HEK293 (cell line): ENCODE results near the gene ASPDH.
A peak's percentile ranks its signal among the peaks of the same experiment; 100 is the strongest.

Source experiments
- CTCF ChIA-PET: fragments of 350-600 bp; formaldehyde crosslinking; extraction: SDS; loops from one replicate; lab custom pipeline; 2021; ENCODE audit warnings: antibody characterized with exemption; lab: Yijun Ruan, JAX
- POLR2A ChIA-PET: fragments of 300-600 bp; formaldehyde crosslinking; extraction: SDS; loops from one replicate; lab custom pipeline; 2020; ENCODE audit warnings: antibody characterized with exemption, inconsistent platforms; lab: Yijun Ruan, JAX
- H3K27ac ChIP-seq: fragments of 200-500 bp; sonication (Bioruptor generic); 2 replicates; pipeline ENCODE4 v1.5.1; 2014; ENCODE audit warnings: low read depth, low read length, control low read depth, inconsistent platforms; ENCODE audit errors: extremely low read depth
- H3K36me3 ChIP-seq, 2 experiments: fragments of 200-500 bp in 1 of 2; sonication (Bioruptor generic) in 1 of 2; 1 replicate in 1 of 2; 2 replicates in 1 of 2; pipeline ENCODE4 v1.5.1; 2014 to 2017; ENCODE audit warnings: inconsistent platforms in 2 of 2, low read length in 2 of 2; ENCODE audit not compliant: control insufficient read depth in 2 of 2, insufficient read depth in 1 of 2
- H3K4me1 ChIP-seq: fragments of 200-500 bp; sonication (Bioruptor generic); 2 replicates; pipeline ENCODE4 v1.5.1; 2014; ENCODE audit warnings: mild to moderate bottlenecking, low read length, inconsistent platforms; ENCODE audit not compliant: control insufficient read depth, insufficient read depth
- H3K4me3 ChIP-seq: 2 replicates; pipeline ENCODE4 v1.5.1; 2011; ENCODE audit warnings: low read depth, mild to moderate bottlenecking, control low read depth, low read length, moderate library complexity
- H3K9me3 ChIP-seq: fragments of 200-500 bp; sonication (Bioruptor generic); 2 replicates; pipeline ENCODE4 v1.5.1; 2014; ENCODE audit warnings: low read depth, low read length, inconsistent platforms; ENCODE audit not compliant: control insufficient read depth, insufficient read depth
- PRDM1 ChIP-seq: fragments of 450-650 bp; formaldehyde crosslinking; IDR thresholded peaks from 2 replicates; pipeline ENCODE4; 2016; ENCODE audit warnings: missing biosample characterization, missing genetic modification characterization
- PRDM6 ChIP-seq: fragments of 450-650 bp; formaldehyde crosslinking; IDR thresholded peaks from 2 replicates; pipeline ENCODE4 v1.5.1; 2017; ENCODE audit warnings: missing biosample characterization, missing genetic modification characterization
- SCRT2 ChIP-seq: fragments of 450-650 bp; formaldehyde crosslinking; IDR thresholded peaks from 2 replicates; pipeline ENCODE4 v1.5.1; 2016; ENCODE audit warnings: missing biosample characterization, missing genetic modification characterization
- SP2 ChIP-seq: fragments of 450-650 bp; formaldehyde crosslinking; IDR thresholded peaks from 2 replicates; pipeline ENCODE4 v1.5.1; 2016; ENCODE audit warnings: missing biosample characterization, missing genetic modification characterization
- ZNF148 ChIP-seq: fragments of 450-650 bp; formaldehyde crosslinking; IDR thresholded peaks from 2 replicates; pipeline ENCODE4 v1.5.0; 2017; ENCODE audit warnings: missing biosample characterization, missing genetic modification characterization, borderline replicate concordance
- ZNF341 ChIP-seq: fragments of 450-650 bp; formaldehyde crosslinking; IDR thresholded peaks from 2 replicates; pipeline ENCODE4; 2016; ENCODE audit warnings: low read depth, missing biosample characterization, missing genetic modification characterization
- ZNF366 ChIP-seq: fragments of 450-650 bp; formaldehyde crosslinking; conservative IDR thresholded peaks from 2 replicates; pipeline ENCODE4 v1.5.1; 2016; ENCODE audit warnings: missing biosample characterization, missing genetic modification characterization
- ZNF398 ChIP-seq: fragments of 450-650 bp; formaldehyde crosslinking; IDR thresholded peaks from 2 replicates; pipeline ENCODE4 v1.5.1; 2017; ENCODE audit warnings: missing biosample characterization, missing genetic modification characterization
- ZNF501 ChIP-seq: fragments of 450-650 bp; formaldehyde crosslinking; IDR thresholded peaks from 2 replicates; pipeline ENCODE4 v1.5.1; 2016; ENCODE audit warnings: missing biosample characterization, missing genetic modification characterization
- ZNF580 ChIP-seq: fragments of 450-650 bp; formaldehyde crosslinking; IDR thresholded peaks from 2 replicates; pipeline ENCODE4 v1.5.1; 2016; ENCODE audit warnings: missing biosample characterization, missing genetic modification characterization
- TF ChIP-seq, protein P1 (sequence below): fragments of 450-650 bp; formaldehyde crosslinking; IDR thresholded peaks from 2 replicates; pipeline ENCODE4 v1.5.1; 2016; ENCODE audit warnings: missing biosample characterization, missing genetic modification characterization

ASPDH gene

GRCh38 chr19:50489461-50490011 lies 24.2 kb downstream of the ASPDH start:
- TF ChIP-seq ZNF501 (tag by site-specific recombination), result no peak
- peak; percentile 46 for TF ChIP-seq ZNF341 (tag by site-specific recombination)
- TF ChIP-seq SCRT2 (tag by site-specific recombination), result peak; percentile 74
- no peak for TF ChIP-seq PRDM6 (tag by site-specific recombination)
- TF ChIP-seq SP2 (tag by site-specific recombination), result 0 out of 2 replicates have a peak, but pooled peaks have one; percentile 10
- ChIA-PET POLR2A (interaction anchor here (1.5 kb wide), 1 partner anchor 39 kb away, joined by 3 read pairs; no protein-coding TSS in a partner anchor), CTCF (interaction anchor here (0.7 to 1.7 kb wide), 3 partner anchors 11 to 290 kb away, joined by 3 to 4 read pairs (median 4); no protein-coding TSS in a partner anchor)
- Histone ChIP-seq H3K27ac (no peak overlapping the region), H3K36me3 (peaks cover 0 to 24% of the 10 kb centered on the region in 2 experiments; a peak in 1 of 3 replicates), H3K4me3 (no peak overlapping the region), H3K9me3 (no peaks in the 10 kb centered on the region), H3K4me1 (no peaks in the 10 kb centered on the region)

DNA sequence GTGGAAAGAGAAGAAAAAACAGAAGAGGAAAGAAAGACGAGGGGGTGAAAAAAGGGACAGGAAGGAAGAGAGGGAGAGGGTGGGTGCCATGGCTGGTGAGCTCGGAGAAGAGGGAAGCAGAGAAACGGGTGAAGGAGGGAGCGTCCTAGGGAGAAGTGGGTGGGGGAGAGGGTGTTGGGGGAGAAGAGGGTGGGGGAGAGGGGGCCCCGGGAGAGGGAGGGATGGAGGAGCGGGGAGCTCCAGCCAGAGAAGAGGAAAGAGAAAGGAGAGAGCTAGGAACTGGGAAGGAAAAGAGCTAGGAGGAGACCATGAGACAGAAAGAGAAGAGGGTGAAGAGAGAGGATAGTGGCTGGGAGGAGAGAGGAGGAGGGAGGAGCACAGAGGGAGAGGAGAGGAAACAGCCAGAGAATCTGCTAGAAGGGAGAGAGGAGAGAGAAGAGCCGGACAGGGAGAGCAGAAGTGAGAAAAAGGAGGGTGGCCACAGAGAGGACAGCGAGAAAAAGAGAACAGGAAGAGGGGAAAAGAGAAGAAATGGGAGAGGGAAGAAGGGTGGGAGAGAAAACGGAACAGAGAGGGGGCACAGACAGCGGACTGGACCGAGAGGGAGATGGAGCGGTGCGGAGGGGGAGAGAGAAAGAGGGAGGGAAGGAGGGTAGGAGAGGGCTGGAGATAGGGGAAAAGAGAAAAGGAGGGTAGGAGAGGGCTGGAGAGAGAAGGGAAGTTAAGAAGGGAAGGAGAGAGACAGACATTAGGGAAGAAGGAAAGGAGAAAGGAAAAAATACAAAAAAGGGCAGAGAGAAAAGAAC lies 25.1 kb downstream of the ASPDH start:
- no peaks in the 10 kb centered on the region for H3K9me3 ChIP-seq
- no peaks in the 10 kb centered on the region for H3K4me1 ChIP-seq
- H3K36me3 ChIP-seq, result peaks cover 5 to 30% of the 10 kb centered on the region in 2 experiments; a peak in 2 of 3 replicates
- TF ChIP-seq ZNF341 (tag by site-specific recombination), result peak; percentile 75
- TF ChIP-seq, protein P1, sequence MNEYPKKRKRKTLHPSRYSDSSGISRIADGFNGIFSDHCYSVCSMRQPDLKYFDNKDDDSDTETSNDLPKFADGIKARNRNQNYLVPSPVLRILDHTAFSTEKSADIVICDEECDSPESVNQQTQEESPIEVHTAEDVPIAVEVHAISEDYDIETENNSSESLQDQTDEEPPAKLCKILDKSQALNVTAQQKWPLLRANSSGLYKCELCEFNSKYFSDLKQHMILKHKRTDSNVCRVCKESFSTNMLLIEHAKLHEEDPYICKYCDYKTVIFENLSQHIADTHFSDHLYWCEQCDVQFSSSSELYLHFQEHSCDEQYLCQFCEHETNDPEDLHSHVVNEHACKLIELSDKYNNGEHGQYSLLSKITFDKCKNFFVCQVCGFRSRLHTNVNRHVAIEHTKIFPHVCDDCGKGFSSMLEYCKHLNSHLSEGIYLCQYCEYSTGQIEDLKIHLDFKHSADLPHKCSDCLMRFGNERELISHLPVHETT, result no peak
- TF ChIP-seq ZNF366, result peak; percentile 74
- peak; percentile 94 for TF ChIP-seq PRDM1 (tag by site-specific recombination)
- TF ChIP-seq ZNF148, result 0 out of 2 replicates have a peak, but pooled peaks have one; percentile 32
- TF ChIP-seq ZNF580, result no peak
- 0 out of 2 replicates have a peak, but pooled peaks have one; percentile 19 for TF ChIP-seq ZNF398
- TF ChIP-seq, all 188 proteins: peak for 5
- ChIA-PET POLR2A (interaction anchor here (0.6 to 1.5 kb wide), 3 partner anchors 14 to 38 kb away, joined by 3 read pairs; partner anchors contain the start of gene JOSD2), CTCF (interaction anchor here (0.5 to 1.7 kb wide), 3 partner anchors 10 to 329 kb away, joined by 3 to 6 read pairs (median 5); no protein-coding TSS in a partner anchor)
- no peak overlapping the region for H3K4me3 ChIP-seq
- no peak overlapping the region for H3K27ac ChIP-seq
